DMS153 treated with DMSO at 0.1 percent for 48 hours (cell line): ENCODE results near the gene ATP8A1.
"Not testable (repeated sequence)": the region's sequence is repeated elsewhere in the genome, so short reads cannot be mapped to it uniquely, and the experiment has no call there.

ENCODE experiments used
- DNase-seq: peaks from one replicate; lab custom pipeline; 2025; ENCODE audit not compliant: unreplicated experiment; lab: John Stamatoyannopoulos, UW

ATP8A1 gene

DNA sequence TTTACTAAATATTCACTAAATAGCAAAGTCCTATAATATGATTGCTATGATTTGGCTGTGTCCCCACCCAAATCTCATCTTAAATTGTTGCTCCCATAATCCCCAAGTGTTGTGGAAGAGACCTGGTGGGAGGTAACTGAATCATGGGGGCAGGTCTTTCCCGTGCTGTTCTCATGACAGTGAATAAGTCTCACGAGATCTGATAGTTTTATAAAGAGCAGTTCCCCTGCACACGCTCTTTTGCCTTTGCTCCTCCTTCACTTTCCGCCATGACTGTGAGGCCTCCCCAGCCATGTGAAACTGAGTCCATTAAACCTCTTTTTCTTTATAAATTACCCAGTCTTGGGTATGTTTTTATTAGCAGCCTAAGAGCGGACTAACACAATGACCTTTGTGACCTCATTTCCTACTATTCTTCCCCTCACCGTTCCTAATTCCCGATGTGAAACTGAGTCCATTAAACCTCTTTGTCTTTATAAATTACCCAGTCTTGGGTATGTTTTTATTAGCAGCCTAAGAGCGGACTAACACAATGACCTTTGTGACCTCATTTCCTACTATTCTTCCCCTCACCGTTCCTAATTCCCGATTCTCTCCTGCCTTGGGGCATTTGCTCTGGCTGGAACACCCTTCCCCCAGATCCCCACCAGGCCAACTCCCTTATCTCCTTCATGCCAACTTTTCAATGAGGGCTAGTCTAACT is 4.2 kb downstream of the ATP8A1 start:
- not testable (repeated sequence) for DNase-seq

DNA sequence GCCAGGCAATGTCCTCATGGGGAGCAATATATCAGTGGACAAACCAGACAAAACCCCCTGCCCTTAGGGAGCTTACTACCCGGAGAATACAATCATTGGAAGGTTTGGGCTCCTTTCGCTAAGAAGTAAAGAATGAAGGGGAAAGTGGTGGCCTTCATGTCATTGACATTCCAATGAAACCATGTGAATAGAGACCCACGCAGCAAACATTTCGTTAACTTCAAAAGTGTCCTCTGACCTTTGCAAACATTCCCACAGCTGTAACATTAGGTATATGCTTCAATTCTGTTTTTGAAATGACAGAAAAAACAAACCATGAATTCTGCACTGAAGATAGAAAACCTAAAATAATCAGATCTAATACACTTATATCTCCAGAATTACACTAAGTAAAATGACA is 7.0 kb downstream of the ATP8A1 start:
- no peak for DNase-seq

DNA sequence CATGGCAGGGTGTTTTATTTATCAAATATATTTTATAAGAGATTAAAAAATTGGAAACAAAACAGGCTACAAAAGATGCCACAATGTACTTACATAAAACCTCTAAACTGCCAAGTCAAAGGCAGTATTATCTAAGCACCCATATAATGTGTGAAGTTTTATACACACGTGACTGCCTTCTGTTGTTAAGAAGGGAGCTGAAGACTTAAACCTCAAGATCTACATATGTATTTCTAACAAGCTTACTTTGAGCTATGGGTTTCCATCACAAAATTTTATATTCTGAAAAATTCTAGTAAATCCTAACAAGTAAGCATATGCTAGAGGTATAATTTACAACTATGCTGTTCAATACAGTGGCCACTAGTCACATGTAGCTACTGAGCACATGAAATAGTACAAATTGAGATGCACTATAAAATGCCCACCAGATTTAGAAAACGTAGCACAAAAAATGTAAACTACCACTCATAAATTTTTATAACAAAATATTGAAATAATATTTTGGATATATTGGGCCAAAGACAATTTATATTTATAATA is 9.8 kb downstream of the ATP8A1 start:
- no peak for DNase-seq

DNA sequence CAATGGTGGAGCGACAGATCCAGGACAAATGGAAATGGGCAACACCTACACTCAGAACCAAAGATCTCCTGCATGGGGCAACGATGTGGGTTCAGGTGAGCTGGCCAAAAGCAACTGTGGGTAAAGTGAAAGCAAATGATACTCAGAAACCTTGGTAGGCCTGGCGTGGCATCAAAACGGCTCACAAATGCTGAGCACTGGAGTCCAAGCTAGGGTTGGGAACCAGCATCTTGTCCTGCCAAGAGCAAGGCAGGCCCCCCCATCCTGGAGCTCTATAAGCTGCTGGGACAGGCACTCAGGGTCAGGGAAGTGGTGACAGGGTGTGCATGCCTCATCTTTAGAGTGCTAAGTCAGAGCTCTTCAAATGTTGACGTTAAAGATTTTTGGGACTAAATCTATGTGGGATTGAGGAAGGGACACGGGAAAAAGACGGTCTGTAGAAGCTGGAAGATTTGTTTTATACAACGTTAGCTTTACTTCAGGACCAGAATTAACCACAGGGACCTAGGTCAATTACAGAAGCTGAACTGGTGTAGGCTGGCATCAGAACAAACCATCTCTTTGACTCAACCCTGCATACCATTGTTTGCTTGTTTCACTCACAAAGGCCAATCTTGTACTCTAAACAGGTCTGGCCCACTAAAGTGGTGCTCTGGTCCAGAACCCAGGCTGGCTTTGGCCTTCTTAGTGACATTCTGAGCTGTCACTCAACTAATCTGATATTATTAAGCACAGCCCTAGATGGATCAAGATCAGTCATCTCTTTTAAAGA is 10.7 kb downstream of the ATP8A1 start:
- no peak for DNase-seq

DNA sequence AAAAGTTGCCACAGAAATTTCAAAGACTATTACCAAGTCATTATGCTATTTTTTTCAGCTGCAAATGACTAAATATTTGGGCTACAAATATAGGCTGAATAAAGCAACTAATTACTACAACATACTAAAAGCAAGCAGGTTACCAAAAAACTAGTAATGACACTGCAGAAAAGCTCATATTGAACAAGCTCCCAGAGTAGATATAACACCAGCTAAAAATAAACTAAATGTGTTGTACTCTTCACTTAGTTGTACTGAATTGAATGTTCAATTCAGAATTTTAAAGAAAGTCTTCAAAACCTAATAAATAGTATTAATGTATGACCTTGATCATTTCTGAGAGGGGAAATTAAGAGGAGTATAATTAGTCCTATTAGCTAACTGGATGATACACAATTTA is 12.0 kb downstream of the ATP8A1 start:
- no peak for DNase-seq

DNA sequence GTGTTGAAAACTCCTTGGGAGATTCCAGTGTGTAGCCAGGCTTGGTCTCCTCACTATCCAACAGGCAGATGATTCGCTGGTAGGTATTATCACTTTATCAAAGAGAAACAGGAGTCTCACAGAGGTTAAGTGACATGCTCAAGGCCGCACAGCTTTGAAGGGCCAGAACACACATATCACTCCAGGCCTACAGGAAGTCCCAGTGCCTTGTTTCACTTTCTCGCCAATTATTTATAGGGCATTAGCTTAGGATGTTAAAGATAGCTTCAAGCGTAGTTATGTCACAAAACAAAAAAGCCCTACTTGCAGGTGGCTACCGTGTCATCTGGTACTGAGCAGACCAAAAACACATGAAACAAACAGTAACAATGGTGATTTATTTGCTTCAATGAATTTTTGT is 13.2 kb downstream of the ATP8A1 start:
- no peak for DNase-seq

DNA sequence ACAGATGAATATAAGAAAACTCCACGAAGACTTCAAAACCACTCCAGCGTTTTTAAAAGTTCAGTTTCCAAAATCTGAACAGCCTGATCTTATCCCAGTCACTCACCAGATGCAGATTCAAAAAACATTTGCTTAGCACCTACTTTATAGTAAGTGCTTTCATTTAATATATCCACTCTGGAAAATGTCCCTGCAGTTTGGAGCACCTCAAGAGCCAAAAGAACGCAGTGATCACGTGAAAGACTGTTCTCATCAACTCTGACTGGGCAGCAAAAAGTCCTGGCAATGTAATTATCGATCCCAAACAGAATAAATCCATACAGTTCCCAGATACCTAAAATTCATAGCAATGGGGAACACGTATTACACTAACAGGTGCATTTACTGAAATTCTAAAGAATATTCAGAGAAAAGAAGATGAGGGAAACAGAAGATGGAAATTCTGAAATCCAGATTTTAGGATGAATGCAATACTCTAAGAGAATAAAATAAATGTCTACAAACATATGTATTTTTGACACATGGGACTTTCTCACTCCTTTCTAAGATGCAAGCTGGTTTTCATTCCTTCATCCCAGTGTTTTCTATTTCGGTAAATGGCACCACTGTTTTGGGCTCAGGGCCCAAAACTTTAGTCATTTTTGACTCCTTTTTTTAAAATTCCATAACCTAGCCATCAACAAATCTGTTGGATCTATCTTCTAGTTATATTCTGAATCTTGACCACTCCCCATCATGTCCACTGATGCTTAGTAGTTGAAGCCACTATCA is 13.9 kb downstream of the ATP8A1 start:
- no peak for DNase-seq

DNA sequence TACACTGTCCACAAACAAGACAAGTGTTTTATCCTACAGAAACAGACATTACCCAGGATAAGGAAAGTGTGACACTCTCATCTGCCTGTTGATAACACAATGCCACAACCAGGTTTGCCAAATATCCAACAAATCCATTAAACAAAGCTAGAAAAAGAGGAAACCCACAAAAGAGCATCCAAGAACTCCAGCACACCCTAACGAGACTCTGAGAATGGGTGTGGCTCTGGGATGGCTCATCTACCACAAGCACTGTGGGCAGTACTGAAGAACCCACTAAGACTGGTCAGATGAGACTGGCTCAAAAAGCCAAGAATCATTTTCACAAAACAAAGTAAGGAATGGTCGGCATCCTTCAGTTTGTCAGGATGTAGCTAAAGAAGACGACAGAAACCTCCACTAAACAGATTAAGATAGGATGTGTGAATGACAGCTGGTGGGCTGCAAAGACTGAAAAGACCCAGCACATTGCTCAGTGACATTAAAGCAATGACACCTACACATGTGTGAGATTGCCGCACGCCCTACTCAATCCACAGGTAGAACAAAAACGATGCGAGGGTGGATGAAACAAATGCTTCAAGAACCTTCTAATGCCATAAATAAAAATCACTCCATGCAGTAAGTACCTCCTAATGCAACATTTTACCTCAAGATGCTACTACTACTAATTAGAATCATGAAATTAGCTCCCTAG is 14.7 kb downstream of the ATP8A1 start:
- DNase-seq: no peak

DNA sequence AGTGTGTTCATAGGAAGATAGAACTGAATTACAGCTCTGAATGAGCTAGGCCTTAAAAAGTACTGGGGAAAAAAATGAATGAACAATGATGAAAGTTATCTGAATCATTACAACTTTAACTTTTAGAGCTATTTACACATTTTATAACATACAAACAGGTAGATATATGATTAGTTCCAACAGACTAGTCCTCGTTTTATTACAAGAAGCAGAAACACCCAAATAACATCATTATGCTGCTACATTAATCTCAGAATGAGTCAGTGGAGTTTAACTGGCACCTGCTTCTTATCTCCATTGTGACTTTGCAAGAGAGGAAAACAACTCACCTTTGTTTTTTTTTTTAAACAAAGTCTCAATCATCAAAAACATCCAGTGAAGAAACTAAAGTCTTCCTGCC is 15.2 kb downstream of the ATP8A1 start:
- no peak for DNase-seq

DNA sequence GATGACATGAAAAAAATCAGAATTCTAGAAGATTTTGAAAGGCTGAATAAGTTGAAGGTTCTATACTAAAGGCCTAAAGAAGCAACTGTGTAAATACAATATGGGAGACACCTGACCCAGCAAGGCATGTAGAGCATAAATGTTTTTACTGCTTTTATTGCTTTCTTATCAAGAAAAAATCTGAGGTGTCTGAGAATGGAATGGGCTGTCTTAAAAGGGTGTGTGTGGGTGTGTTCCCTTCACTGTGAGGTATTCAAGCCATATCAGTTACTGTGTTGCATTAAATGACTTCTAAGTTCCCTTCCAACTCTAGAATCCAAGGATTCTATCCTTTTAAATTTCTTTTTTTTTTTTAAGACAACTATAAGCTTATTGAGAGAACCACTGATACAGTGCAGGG is 15.7 kb downstream of the ATP8A1 start:
- no peak for DNase-seq

DNA sequence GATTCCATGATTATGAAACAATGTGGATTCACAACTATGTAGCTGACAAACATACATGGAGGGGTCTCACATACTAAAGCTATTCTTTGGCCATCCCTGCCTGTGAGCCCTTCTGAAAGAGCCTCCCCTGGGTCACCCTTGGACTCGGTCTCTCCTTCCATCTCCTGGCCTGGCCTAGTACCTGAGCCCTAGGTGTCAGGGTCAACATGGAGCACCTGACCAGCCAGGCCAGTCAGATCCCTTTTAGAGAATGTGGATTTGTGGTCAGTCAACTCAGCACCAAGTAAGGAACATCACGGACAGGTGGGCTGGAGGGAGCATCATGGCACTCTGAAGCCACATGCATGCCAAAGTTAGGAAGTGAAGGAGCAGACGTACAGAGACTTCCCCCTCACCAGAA is 16.3 kb downstream of the ATP8A1 start:
- no peak for DNase-seq

DNA sequence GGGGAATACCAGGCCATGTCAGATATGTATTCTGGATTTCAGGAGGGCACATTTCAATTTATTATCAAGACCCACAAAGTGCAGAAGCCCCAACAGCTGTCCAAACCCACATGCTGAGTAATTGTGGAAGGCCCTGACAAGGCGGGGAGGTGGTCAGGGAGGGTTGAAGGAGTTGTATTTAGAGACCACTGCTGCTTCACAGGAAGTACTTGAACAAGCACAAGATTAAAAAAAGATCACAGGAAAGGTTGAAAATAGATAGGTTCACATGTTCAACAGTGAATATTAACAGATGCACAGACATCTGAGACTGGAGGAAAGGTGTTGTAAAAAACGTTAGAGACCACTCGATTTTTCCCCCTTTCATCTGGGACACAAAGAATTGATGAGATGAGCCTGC is 17.9 kb downstream of the ATP8A1 start:
- DNase-seq: no peak

DNA sequence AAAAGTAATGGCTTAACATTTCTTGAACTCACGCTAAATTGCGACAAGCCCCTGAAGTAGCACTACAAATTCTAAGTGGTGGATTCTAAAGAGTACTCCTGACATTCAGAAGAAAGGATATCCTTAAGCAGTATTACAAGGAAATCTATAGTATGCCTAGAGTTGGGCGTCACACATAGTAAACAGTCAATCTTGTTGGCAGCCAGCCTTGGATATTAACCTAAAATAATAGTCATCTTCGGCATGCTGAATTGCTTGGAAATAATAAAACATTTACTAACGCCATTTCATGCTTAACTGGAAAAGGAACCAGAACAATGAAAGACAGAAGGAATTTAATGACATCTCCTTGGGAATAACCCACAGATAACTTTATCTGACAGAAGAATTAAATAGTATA is 18.6 kb downstream of the ATP8A1 start:
- DNase-seq: no peak

DNA sequence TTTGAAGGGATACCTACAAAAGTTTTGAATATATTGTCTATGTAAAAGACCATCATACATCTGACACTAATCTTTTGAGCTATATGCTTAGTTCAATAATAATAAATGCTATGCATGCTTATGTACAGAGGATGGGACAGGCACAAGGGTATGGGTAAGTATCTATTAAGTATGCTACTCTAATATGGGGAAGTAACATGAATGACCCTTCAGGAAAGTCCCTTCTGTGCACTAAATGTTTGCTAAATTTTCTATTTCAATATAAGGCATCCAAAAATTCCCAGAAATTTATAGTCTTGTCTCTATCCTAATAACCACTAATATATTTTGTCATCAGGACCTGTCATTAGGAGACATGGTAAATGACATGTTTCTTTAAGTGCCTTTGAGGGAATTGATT is 19.0 kb downstream of the ATP8A1 start:
- no peak for DNase-seq

DNA sequence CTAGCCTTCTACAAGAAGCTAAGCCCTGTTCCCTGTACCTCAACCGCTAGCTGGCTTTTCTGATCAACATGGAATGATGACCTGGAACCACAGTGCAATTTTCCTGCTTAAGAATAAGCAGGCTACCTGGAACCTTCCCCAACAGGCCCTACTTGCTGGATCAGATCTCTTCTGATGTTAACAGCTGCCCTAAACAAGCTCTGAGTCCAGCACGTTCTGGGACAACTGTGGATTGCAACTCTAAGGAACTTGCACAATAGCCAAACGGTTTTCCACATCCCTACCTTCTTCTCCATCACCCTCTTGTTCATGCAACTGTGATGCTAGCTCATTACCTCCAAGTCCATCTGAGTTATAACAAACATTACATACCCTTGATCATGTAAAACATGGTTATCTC is 19.8 kb downstream of the ATP8A1 start:
- no peak for DNase-seq

DNA sequence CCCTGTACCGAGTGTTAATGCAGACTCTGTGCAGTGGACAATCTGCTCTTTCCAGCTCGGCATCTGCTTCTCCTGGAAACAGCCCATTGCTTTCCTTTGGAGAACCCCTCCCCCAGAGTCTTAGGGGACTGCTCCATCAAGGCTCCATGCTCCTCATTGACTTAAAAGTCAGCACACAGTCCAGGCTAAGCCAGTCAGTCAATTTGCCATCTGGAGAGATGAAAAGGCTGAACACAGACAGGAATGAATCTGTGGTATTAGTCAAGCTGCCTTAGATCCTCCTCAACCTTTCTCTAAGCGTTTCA is 20.3 kb downstream of the ATP8A1 start:
- DNase-seq: no peak

DNA sequence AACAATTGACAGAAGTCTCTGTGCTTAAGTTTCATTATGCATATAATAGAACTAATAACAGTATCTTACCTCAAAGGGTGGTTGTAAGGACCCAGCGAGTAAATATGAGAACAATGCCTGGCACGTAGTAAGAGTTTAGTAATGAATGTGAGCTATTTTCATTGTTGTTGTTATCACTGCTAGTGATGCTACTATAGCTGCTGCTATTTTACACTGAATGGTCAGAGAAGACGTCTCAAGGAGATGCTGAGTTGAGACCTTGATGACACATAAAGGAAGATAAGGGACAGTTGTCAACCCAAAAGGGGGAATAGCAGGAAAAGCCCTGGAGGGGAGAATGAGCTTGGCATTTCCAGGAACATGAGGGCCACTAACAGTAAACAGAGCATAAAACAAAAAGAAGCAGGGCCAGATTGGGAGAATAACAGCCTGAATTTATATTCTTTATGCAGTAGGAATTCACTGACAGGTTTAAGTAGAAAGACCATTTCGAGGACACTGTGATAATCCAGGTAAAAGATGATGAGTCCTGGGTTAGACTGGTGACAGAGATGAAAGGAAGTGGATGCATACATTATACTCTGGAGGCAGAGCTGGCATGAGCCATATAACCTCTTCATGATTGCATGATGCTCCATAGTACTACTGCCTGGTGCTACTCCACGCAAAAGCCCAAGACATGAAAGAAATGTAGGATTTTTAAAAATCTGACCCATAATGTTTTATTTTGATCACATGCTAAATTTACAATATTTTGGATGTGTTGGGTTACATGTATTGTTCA is 23.1 kb downstream of the ATP8A1 start:
- DNase-seq: no peak

DNA sequence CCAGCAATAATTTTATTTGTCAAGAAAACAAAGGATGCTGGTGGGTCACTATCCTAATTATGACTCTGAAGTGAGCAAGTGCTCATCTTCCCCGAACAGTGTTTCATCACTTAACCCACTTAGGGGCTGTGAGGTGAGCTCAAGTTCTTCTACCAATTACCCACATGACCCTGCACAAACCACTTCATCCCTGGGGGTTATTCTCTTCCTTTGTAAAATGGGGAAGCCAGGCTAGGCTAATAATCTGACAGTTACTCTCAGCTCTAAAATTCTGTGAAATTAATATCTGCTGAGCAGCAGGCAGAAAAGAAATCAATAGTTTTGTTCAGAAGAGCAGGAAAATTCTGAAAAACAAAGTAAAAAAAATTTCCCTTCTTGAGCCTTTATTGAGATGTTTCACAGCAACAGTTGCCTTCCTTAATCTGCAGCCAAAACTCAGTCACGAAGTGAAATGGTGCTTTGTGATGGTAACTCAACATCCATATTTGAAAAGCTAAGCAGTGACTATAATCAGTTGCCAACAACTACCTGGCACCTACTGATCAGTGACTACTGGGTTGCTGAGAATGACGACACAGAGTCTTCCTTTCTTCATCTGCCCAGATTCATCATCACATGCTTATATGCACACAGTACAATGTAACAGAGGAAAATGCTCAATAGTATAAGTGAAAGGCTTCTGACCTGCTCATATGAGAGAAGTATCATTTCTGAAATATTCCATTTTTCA is 24.1 kb downstream of the ATP8A1 start:
- no peak for DNase-seq

DNA sequence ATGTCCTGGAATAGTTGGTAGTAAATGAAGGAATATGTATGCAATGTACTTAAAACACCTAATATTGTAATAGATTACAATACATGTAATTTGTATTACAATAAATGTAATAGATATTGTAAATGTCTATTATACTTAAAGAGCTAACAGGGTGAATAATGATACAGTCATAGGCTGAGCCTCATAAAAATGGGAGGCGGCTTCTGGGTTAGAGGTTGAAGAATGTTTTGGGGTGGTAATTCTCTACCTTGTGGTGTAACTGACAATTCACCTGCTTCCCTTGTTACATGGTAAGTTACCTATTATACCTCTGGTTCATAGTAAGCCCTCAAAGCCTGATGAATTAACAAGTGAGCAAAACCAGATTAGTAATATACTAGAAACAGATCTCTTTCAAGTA is 26.0 kb downstream of the ATP8A1 start:
- no peak for DNase-seq

DNA sequence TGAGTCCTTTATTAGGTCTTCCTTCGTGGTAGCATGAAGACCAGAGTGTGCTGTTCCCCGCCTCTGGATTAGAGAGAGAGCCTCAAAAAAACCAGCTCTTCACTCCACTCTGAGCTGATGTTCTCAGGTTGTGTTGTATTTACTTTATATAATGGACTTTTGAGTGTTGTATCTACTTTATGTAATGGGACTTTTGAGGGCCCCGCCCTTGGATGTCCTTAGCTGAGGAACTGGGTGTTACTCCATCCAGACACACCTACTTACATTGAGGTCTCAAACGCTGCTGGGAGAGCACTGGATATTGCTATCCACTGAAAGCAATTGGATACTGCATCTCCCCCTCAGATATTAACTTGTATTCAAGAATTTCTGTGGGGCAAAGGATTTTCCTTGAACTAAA is 28.2 kb downstream of the ATP8A1 start:
- no peak for DNase-seq
